Measurements from ENCODE around the gene PTPN14.
"Not testable (repeated sequence)": the region's sequence is repeated elsewhere in the genome, so short reads cannot be mapped to it uniquely, and the experiment has no call there.

PTPN14 gene

DNA sequence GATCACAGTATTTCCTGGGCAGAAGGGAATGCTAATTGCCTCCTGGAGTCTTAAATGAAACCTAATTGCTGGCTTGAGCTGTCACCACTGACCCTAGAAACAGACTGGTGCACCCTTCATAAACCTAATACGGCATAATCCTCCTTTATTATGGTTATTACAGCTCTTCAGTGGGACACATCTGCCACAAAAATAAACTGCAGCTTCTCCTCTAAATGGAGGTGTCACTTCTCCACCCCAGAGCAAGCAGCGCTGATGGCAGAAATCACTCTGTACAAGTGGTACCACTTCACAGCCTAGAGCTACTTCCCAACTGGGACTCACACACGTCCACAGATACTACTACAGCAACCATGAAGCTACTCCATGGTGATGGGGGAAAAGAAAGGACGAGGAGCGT is 11.1 kb downstream of the PTPN14 start:
- DNase-seq = no peak

DNA sequence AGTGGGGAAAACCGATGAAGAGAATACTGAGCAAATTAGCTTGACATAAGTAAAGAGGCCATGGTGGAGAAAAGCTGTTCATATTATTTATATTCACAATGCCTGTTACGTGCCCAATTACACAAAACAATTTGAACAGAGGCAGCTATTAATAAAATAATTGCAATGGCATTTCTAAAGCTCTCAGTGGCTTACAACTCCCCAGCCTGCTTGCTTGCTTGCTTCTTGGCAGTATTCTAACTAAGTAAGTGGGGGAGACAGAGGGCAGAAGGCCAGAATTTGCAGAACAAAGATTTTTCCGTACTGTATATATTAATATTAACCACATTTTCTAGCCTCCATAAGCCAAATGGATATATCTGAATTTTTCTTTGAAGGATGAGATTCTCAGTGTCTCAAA is 12.9 kb downstream of the PTPN14 start:
- DNase-seq = no peak

DNA sequence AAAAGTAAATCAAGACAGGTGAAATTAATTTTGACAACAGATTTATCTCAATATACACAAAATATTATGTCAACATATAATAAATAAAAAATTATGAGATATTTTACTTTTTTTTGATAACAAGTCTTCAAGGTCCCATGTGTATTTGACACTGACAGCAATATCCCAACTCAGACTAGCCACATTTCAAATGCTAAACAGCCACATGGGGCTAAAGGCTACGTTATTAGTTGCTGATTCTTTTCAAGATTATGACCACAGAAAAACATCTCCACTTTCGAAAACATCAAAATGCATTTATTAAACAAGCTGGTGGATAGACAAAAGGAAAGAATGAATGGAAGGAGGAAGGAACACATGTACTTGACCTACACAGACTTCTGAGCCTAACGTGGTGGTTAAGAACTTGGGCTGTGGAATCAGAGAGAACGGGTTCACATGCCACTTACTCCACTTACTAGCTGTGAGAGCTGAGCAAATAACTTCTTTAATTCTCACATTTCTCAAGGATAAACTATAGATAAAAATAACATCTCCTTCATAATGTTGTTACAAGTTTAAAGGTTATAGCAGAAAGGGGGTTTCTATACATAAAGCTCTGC is 13.4 kb downstream of the PTPN14 start:
- DNase-seq = no peak

DNA sequence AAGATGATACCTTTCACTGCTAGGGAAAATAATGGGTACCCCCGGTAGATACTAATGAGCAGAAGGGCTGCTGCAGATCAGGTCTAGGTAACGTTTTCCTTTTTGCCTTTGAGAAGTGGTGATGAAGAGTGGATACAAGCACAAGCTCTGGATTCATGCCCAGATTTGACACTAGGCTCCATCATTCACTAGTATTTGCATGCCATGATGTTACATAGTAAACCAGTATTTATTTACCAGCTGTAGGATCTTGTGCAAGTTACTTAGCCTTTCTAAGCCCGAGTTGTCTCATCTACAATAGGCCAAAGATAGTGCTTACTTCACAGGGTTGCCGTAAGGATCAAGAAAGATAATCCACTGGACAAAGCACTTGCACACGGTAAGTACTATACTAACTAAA is 14.2 kb downstream of the PTPN14 start:
- no peak for DNase-seq

DNA sequence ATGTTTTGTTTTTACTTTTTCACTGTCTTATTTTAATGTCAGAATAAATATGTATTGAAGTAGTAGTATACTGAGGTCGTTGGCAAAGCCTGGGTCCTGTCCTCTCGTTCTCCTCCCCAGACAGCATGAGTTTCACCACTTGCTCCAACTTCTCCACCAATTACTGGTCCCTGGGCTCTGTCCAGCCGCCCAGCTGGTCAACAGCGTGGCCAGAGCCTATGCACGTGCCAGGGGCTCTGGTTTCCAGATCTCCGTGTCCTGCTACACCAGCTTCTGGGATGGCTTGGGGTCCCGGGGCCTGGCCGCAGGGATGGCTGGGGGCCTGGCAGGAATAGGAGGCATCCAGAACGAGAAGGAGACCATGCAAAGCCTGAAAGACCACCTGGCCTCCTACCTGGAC is 19.3 kb downstream of the PTPN14 start:
- no peak for DNase-seq

DNA sequence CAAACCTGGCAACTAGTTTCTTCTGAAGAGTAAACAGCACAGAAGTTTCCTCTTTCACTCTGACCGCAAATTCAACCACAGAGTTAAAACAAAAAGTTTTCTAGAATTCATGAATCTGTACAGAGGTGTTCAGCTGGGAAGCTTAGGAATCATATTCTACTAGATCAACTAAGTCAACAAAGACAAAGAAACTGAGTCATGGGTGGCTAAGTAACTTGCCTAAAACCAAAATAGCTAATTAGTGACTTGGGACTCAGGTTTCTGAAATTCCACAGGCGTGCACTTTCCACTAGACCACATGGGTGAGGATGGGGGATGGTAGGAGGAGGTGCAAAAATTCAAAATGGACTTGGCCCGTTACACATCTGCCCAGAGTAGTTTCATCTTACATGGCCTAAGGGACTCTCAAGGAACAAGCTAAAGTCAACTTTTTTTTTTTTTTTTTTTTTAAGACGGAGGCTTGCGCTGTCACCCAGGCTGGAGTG is 25.8 kb downstream of the PTPN14 start:
- no peak for DNase-seq

DNA sequence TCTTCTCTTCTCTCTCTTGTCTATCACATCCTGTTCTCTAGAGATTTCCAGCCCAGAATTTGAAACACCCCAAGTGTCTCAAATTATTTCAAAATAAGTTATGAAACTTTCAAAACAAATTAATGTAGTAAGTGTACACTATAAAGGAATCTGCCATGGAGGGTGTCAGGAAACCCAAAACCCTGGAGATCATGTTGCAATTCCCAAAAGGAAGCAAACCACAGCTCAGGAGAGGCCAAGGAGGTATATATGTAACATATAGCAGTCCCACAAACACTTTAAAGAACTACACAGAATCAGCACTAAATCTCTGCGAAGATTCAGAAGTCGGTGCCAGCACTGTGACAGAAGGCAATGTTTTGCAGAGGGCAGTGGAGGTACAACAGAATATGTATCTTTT is 26.6 kb downstream of the PTPN14 start:
- no peak for DNase-seq

DNA sequence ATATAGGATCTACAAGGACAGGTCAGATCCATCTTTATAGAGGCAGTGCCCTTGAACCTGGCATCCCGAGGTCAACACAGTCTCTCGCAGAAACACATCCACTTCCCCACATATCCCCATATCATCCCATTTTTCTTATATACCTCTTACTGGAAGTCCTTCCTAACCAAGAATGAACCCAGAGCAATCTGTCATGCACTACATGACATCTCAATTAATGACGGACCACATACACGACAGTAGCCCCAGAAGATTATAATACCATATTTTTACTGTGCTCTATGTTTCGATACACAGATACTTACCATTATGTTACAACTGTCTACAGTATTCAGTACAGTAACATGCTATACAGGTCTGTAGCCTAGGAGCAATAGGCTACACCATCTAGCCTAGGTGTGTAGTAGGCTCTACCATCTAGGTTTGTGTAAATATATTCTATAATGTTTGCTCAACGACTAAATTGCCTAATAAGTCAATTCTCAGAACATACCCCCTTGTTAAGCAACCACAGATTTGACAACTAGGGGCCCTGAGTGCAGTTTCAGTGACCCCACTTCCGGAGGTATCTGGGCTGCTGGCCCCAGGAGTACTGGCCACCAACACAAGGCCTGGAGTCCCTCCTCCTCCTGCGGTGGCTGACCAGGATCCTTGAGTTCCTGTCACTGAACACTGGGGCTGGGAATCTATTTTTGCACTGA is 28.1 kb downstream of the PTPN14 start:
- DNase-seq = no peak

DNA sequence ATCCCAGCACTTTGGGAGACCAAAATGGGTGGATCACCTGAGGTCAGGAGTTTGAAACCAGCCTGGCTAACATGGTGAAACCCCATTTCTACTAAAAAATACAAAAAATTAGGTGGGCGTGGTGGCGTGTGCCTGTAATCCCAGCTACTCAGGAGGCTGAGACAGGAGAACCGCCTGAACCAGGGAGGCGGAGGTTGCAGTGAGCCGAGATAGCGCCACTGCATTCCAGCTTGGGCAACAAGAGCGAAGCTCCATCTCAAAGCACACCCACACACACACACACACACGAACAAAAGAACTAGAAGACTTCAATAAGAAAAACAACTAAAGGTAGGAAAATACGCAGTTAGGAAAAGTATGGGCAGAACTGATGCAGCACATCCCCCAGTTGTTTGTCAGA is 29.9 kb downstream of the PTPN14 start:
- DNase-seq = not testable (repeated sequence)

DNA sequence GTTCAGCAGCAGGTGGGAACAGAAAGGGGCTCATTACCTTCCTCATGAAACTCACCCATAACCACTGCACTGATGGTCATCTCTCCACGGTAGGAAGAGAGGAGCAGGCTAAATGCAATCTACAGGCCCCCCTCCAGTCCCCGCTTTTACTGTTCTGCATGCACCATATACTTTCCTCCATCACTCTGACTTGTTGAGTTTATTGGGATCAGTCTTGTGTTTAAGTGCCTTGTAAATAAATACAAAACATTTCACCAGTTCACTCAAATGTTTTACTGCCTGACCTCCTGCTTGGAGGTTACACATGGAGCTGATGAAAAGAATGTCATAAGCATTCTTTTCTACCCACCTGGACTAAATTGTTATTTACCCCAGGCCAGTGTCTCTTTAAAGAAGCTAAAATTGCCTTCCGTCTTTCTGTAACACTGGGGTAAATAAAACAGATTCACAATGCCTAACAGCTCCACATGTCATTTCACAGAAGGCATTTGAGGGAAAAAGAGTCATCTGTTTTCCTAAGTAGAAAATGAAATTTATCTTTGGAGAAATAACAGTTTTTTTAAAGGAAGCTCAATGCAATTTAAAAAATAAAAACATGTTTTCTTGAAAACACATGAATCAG is 30.7 kb downstream of the PTPN14 start:
- DNase-seq = no peak

DNA sequence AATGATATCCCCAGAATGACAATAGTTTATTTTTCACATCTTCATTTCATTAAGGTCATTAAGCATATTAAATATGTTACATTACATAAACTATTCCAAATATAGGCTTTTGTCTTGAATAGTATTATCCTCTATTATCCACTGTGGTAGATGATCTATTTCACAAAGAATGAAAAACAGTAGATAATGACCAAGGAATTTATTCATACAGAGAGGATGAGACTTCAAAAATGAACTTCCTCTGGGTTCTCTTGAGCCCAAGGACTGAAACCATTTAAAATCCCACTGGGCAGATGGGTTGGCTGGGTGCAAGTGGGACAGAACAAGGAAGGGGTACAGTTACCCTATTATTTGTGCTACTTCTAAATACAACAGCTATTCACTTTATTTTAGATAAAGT is 33.0 kb downstream of the PTPN14 start:
- DNase-seq = no peak

DNA sequence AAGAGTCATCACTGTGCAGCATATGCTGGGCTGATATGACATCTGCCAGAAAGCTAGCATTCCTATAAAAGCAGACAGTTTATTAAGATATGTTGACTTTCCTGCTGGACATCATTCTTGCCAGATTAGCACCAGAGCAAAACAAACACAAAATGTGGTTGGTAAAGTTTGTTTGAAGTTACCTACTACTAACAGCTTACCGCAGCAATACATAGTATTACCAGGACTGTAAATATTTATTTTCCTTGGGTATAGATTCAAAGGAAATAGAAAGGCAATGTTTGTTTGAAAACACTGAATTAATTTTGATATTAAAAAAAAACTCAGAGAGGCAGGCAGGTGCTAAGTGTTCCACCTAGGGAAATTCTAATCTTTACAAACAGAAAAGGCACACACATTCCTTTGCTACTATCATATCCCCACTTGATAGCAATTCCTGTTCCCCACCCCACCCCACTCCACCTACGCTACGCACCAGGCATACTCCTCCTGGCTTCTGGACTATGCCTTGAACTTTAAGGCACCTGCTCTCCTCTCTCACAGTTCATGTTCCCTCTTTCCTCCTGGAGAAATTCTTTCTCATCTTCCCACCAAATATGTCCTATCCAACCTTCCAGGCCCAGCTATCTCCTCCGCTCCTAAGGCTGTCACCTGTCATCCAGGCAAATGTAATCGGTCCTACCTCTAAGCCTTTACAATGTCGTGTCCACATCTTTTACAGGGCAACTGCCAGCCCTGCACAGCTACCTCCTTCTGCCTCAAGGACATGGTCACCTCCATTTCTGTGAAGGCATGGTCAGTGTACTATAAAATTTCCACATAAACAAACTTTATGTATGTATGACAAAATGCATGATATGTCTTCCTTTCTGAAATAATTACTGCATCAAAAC is 34.7 kb downstream of the PTPN14 start:
- DNase-seq = no peak

DNA sequence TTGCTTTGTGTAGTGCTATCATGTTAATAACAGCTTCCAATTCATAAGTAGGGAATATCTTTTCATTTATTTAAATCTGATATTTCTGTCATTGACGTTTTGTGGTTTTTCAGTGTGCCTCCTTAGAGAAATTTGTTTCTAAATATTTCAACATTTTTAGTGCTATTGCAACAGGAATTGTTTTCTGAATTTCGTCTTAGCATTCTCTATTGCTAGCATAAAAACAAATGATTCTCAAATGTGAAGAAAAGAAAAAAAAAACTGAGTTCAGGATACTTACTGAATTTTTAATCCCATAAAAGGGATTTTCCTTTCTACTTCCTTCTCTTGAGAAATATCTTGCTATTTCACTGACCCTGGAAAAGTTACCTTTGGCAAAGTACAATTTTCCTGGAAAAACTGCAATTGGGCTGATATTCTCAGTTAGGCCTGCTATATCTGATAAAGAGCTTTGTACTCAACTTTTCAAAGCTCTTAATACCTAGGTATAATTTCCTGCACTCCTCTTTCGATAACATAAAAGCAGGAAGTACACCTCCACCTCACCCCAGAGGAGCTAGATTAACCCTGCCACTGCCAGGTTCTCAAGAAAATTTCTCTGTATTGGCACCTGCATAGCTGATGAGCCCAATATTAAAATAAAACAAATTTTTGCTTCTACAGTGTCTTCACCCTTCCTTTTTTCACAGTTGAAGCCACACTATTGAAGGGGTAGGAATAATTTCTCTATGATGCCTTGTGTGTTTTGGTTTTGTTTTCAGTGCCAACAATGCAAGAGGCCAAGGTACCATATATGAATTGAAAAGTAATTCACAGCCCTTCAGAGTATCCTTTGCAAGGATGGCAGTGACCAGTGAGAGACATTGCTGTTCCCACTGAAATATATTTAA is 35.6 kb downstream of the PTPN14 start:
- no peak for DNase-seq

DNA sequence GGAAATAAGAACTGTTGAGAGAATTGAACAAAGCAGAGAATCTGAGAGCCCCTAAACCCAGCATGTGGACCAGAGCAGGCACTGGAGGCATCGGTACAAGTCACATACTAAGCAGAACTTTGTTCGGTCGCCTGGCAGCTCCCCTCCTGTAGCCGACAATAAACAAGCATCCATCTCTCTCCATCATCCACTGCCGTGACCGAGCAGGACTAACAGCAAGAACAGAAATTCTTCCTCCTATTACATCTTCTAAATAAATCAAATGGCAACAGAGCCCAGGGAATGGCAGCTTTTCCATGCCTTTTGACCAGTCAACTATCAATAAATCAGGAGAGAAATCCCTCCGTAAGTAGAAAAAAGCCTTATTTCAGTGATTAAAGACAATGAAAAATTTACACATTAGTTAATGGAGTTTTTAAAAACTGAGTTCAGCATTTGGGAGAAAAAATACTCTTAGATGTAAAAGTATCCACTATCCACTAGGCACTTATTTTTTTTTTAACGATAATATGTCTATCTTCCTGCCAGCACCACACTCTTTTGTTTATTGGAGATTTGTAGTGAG is 36.5 kb downstream of the PTPN14 start:
- no peak for DNase-seq

DNA sequence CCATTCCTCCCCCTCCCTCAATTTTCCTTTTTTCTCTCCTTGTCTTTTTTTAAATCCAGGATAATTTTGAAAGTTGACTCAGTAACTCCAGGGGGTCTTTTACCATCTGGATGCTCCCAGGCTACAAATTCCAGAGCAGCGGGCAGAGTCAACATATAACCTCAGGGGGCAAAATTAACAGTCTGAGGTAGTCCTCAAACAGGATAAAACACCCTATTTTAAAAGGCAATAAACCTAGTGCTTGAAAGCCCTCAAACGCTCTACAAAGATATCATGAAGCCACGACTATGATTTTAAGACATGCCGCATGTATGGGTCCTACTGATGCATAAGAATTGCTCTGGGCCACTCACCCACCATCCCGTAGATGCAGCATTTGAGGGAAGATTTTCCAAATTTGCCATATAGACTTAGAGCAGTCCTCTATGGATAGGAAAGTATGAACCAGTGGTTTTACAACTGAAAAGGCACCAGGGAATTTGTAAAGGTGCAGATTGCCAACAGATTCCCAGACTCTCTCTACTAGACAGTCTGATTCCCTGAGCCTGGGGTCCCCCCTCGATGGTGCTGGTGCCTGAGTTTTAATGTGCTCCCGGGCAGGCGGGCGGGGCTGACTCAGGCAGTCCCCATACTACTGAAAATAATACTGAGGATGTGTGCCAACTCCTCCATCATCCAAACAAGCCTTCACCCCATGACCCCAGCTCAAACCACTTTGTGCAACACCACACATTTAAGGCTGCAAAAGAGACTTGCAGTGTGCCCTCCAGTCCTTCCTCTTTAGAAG is 37.2 kb downstream of the PTPN14 start:
- no peak for DNase-seq

DNA sequence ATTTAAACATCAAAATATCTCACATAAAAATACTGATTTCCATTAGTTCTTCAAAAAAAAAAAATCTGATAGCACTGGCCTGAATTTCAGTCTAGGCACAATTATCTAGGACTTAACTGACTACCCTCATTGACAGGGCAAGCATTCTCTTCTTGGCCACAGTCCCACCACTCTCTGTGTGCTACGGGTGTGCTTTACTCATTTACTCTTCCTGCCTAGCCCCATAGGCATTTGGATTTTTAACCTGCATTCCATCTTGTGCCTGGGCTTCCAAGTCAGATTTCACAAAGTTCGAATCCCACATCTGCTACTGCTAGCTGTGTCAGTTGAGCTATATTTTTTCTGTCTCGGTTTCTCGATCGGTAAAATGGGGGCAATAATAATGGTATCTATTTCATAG is 38.0 kb downstream of the PTPN14 start:
- no peak for DNase-seq

DNA sequence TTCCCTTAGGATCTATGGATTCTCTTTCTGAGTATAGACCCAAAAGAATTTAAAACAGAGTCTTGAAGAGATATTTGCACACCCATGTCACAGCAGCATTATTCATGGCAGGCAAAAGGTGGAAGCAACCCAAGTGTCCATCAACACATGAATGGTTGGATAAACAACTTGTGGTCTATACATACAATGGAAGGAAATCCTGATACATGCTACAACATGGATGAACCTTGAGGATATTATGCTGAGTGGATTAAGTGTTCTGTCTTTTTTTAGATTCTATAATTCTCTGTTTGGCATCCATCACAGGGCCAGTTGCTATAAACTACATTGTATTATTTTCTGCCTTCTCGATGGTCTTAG is 39.8 kb downstream of the PTPN14 start:
- DNase-seq = no peak

DNA sequence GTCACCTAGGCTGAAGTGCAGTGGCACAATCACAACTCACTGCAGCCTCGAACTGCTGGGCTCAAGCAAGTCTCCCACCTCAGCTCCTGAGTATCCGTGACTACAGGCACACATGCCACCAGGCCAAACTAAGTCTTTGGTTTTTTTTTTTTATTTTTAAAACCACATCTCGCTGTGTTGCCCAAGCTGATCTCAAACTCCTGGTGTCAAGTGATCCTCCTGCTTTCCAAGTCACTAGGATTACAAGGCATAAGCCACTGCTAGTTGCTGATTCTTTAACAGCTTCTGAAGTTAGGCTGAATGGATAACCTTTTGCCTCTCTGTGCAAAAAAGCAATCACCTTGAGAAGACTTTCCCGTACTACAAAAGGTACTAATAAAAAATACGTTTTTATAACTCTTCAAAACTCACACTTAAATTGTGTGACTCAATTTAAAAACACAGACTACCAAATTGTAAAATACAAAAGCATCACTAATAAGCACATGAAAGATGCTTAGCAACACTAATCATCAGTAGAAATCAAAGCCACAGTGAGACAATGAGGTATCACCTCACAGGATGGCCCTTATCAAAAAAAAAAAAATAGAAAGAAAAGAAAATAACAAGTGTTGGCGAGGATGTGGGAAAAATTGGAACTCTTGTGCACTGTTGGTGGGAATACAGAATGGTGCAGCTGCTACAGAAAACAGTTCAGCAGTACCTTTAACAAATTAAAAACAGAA is 40.3 kb downstream of the PTPN14 start:
- no peak for DNase-seq

DNA sequence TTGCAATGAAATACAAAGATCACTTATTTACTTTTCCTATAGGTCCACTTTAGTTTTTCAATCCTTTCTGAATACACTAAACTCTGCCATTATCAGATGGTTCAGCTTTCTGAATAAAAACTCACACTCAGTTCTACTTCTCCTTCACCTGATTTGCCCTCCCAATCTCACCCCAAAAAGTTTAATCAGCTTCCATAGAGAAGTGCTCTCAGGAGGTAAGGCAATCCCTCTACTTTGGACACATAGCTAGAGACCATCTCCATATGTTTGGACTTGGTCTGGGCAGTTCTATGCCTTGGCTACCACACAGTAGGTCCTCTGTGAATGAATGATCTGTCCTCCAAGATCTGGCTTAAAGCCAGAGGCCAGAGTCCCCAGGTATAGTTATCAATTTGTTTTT is 40.9 kb downstream of the PTPN14 start:
- no peak for DNase-seq

DNA sequence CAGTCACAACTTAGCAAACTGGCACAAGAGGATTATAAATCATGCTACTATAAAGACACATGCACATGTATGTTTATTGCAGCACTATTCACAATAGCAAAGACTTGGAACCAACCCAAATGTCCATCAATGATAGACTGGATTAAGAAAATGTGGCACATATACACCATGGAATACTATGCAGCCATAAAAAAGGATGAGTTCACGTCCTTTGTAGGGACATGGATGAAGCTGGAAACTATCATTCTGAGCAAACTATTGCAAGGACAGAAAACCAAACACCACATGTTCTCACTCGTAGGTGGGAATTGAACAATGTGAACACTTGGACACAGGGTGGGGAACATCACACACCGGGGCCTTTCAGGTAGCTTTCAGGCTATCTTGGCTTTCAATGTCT is 41.8 kb downstream of the PTPN14 start:
- DNase-seq = not testable (repeated sequence)

All from CD4-positive, alpha-beta T cell treated with Interleukin-1 beta for 1 hour (primary cell).